DOHH2 (cell line): ENCODE data around the gene RANBP3.
A peak's percentile ranks its signal among the peaks of the same experiment; 100 is the strongest.

Experiments used
- H3F3A ChIP-seq: fragments of 200-600 bp; sonication (generic), shearing (Covaris generic); 2 replicates; pipeline ENCODE4 v1.6.0; 2016; ENCODE audit warnings: antibody characterized with exemption, mild to moderate bottlenecking; ENCODE audit not compliant: control insufficient read depth, insufficient read depth
- H3K27ac ChIP-seq: fragments of 200-600 bp; sonication (generic); 2 replicates; pipeline ENCODE4 v1.5.1; 2014; ENCODE audit warnings: low read depth, mild to moderate bottlenecking, low read length, moderate library complexity
- H3K27me3 ChIP-seq: fragments of 200-600 bp; sonication (generic); 2 replicates; pipeline ENCODE4 v1.6.1; 2014; ENCODE audit warnings: mild to moderate bottlenecking, low read length, mixed read lengths; ENCODE audit not compliant: control insufficient read depth
- H3K36me3 ChIP-seq: fragments of 200-600 bp; sonication (generic); 2 replicates; pipeline ENCODE4 v1.6.1; 2014; ENCODE audit warnings: mild to moderate bottlenecking, low read length, moderate library complexity, mixed read lengths; ENCODE audit not compliant: control insufficient read depth
- H3K4me1 ChIP-seq: fragments of 200-600 bp; sonication (generic); 2 replicates; pipeline ENCODE4 v1.6.1; 2014; ENCODE audit warnings: mild to moderate bottlenecking, low read length, mixed read lengths; ENCODE audit not compliant: control insufficient read depth
- H3K4me2 ChIP-seq: fragments of 200-600 bp; sonication (generic); 2 replicates; pipeline ENCODE4 v1.6.0; 2014; ENCODE audit warnings: mild to moderate bottlenecking, low read length, moderate library complexity
- H3K4me3 ChIP-seq: fragments of 200-600 bp; sonication (generic); 2 replicates; pipeline ENCODE4 v1.5.1; 2014; ENCODE audit warnings: mild to moderate bottlenecking, low read length, mixed read lengths
- H3K79me2 ChIP-seq: fragments of 200-600 bp; sonication (generic); 2 replicates; pipeline ENCODE4 v1.6.1; 2014; ENCODE audit warnings: mild to moderate bottlenecking, low read length, mixed read lengths; ENCODE audit not compliant: control insufficient read depth
- H3K9me2 ChIP-seq: fragments of 200-600 bp; sonication (generic); replicated peaks from 2 replicates; pipeline ENCODE4 v1.6.1; 2014; ENCODE audit warnings: mild to moderate bottlenecking, low read length, mixed read lengths; ENCODE audit not compliant: control insufficient read depth
- H3K9me3 ChIP-seq: fragments of 200-600 bp; sonication (generic); 2 replicates; pipeline ENCODE4 v1.6.1; 2014; ENCODE audit warnings: antibody characterized with exemption, low read length, mixed read lengths; ENCODE audit not compliant: control insufficient read depth, insufficient read depth
- H4K20me1 ChIP-seq: fragments of 200-600 bp; sonication (generic); 2 replicates; pipeline ENCODE4 v1.6.0; 2014; ENCODE audit warnings: low read depth, mild to moderate bottlenecking, antibody characterized with exemption, low read length, moderate library complexity; ENCODE audit not compliant: control insufficient read depth, insufficient read depth
- CTCF ChIP-seq: fragments of 200-600 bp; sonication (generic); IDR thresholded peaks from one replicate; pipeline ENCODE4 v1.5.1; 2014; ENCODE audit warnings: antibody characterized with exemption, mild to moderate bottlenecking, low read depth, low read length; ENCODE audit not compliant: poor library complexity, severe bottlenecking
- EZH2phosphoT487 ChIP-seq: fragments of 200-600 bp; sonication (generic); IDR thresholded peaks from 2 replicates; pipeline ENCODE4 v1.6.1; 2017; ENCODE audit warnings: borderline replicate concordance, mild to moderate bottlenecking, antibody characterized with exemption, low read length, moderate library complexity, mixed read lengths

The RANBP3 gene

DNA sequence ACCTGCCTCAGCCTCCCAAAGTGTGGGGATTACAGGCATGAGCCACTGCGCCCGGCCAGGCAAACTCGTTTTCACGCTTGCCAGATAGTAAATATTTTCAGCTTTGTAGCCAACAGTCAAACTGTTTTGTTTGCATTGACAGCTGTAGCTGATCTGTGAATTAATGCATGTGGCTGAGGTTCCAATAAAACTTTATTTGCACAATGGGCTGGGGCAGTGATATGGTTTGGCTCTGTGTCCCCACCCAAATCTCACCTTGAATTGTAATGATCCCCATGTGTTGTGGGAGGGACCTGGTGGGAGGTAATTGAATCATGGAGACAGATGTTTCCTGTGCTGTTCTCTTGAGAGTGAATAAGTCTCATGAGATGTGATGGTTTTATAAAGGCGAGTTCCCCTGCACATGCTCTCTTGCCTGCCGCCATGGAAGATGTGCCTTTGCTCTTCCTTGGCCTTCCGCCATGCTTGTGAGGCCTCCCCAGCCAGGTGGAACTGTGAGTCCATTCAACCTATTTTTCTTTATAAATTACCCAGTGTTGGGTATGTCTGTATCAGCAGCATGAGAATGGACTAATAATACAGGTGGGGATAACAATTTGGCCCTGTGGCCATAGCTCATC, 22.4 kb upstream of the RANBP3 start:
- H3K79me2 ChIP-seq = no peaks in the 10 kb centered on the region

DNA sequence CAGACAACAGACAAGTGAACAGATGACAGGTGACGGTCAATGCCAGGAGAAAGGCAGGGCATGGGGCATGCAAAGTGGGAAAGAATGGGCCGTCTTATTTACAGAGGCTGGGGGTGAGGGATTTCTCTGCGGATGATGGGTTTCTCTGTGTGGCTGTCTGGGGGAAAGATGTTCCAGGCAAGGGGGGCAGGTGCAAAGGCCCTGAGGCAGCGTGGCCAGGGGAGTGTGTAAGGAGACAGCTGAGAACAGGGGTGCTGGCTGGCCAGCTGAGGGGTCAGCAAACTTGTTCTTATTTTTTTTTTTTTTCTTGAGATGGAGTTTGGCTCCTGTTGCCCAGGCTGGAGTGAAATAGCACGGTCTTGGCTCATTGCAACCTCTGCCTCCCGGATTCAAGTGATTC, 21.8 kb upstream of the RANBP3 start:
- H3K36me3 ChIP-seq = no peaks in the 10 kb centered on the region
- no peaks in the 10 kb centered on the region for H3F3A ChIP-seq
- no peaks in the 10 kb centered on the region for H3K9me2 ChIP-seq
- no peak overlapping the region for H3K4me2 ChIP-seq
- no peaks in the 10 kb centered on the region for H3K79me2 ChIP-seq
- H3K27ac ChIP-seq = no peak overlapping the region
- H4K20me1 ChIP-seq = no peaks in the 10 kb centered on the region
- H3K4me1 ChIP-seq = no peaks in the 10 kb centered on the region
- TF ChIP-seq CTCF (no peak), EZH2phosphoT487 (no peak)
- no peaks in the 10 kb centered on the region for H3K27me3 ChIP-seq
- no peak overlapping the region for H3K4me3 ChIP-seq
- peaks cover 2% of the 10 kb centered on the region; the same call in 1 of the 2 replicates for H3K9me3 ChIP-seq

More for the DNA sequence above, 22.4 kb upstream of the RANBP3 start:
- Histone ChIP-seq H3K27ac (no peak overlapping the region), H3K9me3 (peaks cover 2% of the 10 kb centered on the region; the same call in 1 of the 2 replicates), H3K4me1 (no peaks in the 10 kb centered on the region), H3K4me2 (no peak overlapping the region), H3K36me3 (no peaks in the 10 kb centered on the region), H3K4me3 (no peak overlapping the region), H3K27me3 (no peaks in the 10 kb centered on the region), H4K20me1 (no peaks in the 10 kb centered on the region), H3F3A (no peaks in the 10 kb centered on the region), H3K9me2 (no peaks in the 10 kb centered on the region)
- TF ChIP-seq CTCF = no peak
- TF ChIP-seq EZH2phosphoT487 = no peak

DNA sequence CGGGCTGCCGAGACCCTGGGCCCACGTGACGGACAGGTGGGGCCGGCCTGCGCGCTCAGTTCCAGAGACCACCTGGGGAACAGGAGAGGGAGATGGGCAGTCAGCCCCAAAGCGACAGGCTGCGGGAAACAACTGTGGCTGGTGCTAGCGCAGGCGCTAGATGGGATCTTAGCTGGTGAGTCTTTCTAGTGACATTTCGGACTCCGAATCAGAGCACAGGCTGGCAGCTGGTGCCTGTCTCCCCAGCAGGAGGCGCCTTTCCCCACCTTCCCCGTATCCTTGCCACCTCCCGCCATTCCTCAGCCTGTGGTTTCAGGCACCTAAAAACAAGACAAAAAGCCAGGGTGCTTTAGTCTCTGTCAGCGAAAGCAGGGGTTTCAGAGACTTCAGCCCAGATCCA, 19.4 kb upstream of the RANBP3 start:
- Histone ChIP-seq H3K27me3 (no peaks in the 10 kb centered on the region), H3K4me3 (no peak overlapping the region), H3K4me2 (no peak overlapping the region), H4K20me1 (no peaks in the 10 kb centered on the region), H3K79me2 (no peaks in the 10 kb centered on the region), H3K27ac (no peak overlapping the region), H3F3A (no peaks in the 10 kb centered on the region), H3K4me1 (no peaks in the 10 kb centered on the region), H3K36me3 (no peaks in the 10 kb centered on the region), H3K9me3 (peaks cover 2% of the 10 kb centered on the region; the same call in 1 of the 2 replicates), H3K9me2 (no peaks in the 10 kb centered on the region)
- TF ChIP-seq CTCF = peak; percentile 36
- no peak for TF ChIP-seq EZH2phosphoT487
